Pancreas (tissue), 10 donors: ENCODE measurements around the gene GHRHR. TPM values are rescaled to one million over a fixed set of nuclear protein-coding genes. Genes with fewer than 3 reads are reported as not detected.

Experiments used
- ATAC-seq, 4 donors: fragments of 200-7000 bp; cut with Tn5 transposase; one replicate each; pipeline versions ENCODE4 v1.8.0 to v1.9.1; 2020; ENCODE audit warnings: mild to moderate bottlenecking in 4 of 4, moderate library complexity in 4 of 4
- DNase-seq, 6 donors: peaks; one replicate each; pipeline ENCODE4 v3.0.0-alpha.2; 2020
- FAIRE-seq: peaks from 2 replicates; lab custom pipeline; 2012; peaks lifted over from hg19 to GRCh38; lab: Jason Lieb, UNC
- H3K27ac ChIP-seq, 4 donors: fragments of 200-600 bp; sonication (generic); 1 replicate in 3 of 4; 2 replicates in 1 of 4; pipeline versions ENCODE4 v1.5.0 to v1.8.0; 2020
- H3K27me3 ChIP-seq, 4 donors: fragments of 200-600 bp; one replicate each; pipeline ENCODE4 v1.8.0; 2021
- H3K36me3 ChIP-seq, 3 donors: fragments of 200-600 bp; sonication (generic) in 1 of 3; one replicate each; pipeline versions ENCODE4 v1.5.0 to v1.8.0; 2020 to 2021
- H3K4me1 ChIP-seq, 3 donors: fragments of 200-600 bp; one replicate each; pipeline ENCODE4 v1.8.0; 2021
- H3K4me3 ChIP-seq, 4 donors: fragments of 200-600 bp; sonication (generic) in 2 of 4; one replicate each; pipeline versions ENCODE4 v1.5.0 to v1.8.0; 2020 to 2021
- H3K9me3 ChIP-seq, 4 donors: fragments of 200-600 bp; one replicate each; pipeline ENCODE4 v1.8.0; 2021
- WGBS, 2 donors: extraction: QIAGEN DNeasy Blood & Tissue Kit; methylation state at CpG; one replicate each; pipeline ENCODE4 v1.1.7; 2013; 5-methylcytosine and 5-hydroxymethylcytosine counted together
- intact Hi-C, 3 donors: fragments of 100-400 bp; cut with DNase I; formaldehyde crosslinking; loops; one replicate each; pipeline versions ENCODE4 v1.11.1 to v1.14.2; 2022
- polyA plus RNA-seq, 2 donors: library from polyadenylated mRNA; stranded (reverse); fragments of 200-250 nt; gene quantifications; one replicate each; pipeline ENCODE4 v1.2.3, GENCODE V29; 2013
- total RNA-seq, 6 donors: library from RNA; stranded (reverse); fragmentation: NEBNext Ultra II Directional in 4 of 6; extraction: Animal tissue kit (Norgen Biotek cat#: 25700) in 4 of 6; gene quantifications; one replicate each; pipeline versions ENCODE4 v1.2.1 to v1.2.4, GENCODE V29; 2021 to 2023
- TF ChIP-seq, protein P1 (sequence below), 4 donors: fragments of 200-600 bp; sonication (generic) in 3 of 4; IDR thresholded peaks; one replicate each; pipeline versions ENCODE4 v1.5.0 to v1.8.0; 2021; ENCODE audit warnings: antibody characterized with exemption in 4 of 4
- donor health status: healthy with polysubstance abuse.
- donor health status: DM: no; HTN: no; CAD: no; lungs with moderate emphysema.
- donor health status: DM: no; HTN: no; CAD: no.
- donor health status: control.
- donor health status: control.
- donor health status: Bipolar disorder and iron deficiency.
- donor health status: DM: yes; HTN: yes; CAD: no.
- donor health status: DM: no; HTN: no; CAD: no.
- donor health status: DM: no; HTN: no; CAD: no.
- donor health status: DM: yes; HTN: yes; CAD: no.

GHRHR gene
- total and polyA plus RNA-seq, 8 donors = 0.34 to 0.55 (median 0.47) TPM; not detected in 5

DNA sequence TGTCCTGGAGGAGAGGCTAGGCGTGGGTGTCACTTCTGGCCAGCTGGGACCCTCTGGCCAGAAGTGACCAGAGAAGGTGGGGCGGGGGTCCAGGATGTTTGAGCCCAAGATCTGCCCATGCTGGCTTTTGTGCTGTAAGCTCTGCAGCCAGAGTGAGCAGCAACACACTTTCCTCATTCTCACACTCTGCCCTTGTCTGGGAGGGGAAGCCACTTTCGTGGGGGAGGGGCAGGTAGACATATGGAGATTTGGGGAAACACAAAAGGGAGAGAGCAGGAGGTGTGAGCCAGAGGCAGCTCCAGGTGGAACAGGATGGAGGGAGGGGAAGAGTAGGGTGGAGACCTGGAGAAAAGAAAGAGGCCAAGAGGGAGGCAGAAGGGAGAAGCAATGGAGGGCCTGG is 56.9 kb downstream of the GHRHR start:
- Histone ChIP-seq H3K27ac (no peak overlapping the region), H3K27me3 (no peaks in the 10 kb centered on the region), H3K9me3 (no peaks in the 10 kb centered on the region), H3K4me3 (no peak overlapping the region), H3K36me3 (no peaks in the 10 kb centered on the region), H3K4me1 (no peaks in the 10 kb centered on the region)
- FAIRE-seq (no peak), ATAC-seq (no peak), DNase-seq (no peak)
- intact Hi-C loops = no loop called here
- WGBS, 2 donors = 60 to 64% methylated on average over 3 of the region's 3 CpGs
- TF ChIP-seq, protein P1, sequence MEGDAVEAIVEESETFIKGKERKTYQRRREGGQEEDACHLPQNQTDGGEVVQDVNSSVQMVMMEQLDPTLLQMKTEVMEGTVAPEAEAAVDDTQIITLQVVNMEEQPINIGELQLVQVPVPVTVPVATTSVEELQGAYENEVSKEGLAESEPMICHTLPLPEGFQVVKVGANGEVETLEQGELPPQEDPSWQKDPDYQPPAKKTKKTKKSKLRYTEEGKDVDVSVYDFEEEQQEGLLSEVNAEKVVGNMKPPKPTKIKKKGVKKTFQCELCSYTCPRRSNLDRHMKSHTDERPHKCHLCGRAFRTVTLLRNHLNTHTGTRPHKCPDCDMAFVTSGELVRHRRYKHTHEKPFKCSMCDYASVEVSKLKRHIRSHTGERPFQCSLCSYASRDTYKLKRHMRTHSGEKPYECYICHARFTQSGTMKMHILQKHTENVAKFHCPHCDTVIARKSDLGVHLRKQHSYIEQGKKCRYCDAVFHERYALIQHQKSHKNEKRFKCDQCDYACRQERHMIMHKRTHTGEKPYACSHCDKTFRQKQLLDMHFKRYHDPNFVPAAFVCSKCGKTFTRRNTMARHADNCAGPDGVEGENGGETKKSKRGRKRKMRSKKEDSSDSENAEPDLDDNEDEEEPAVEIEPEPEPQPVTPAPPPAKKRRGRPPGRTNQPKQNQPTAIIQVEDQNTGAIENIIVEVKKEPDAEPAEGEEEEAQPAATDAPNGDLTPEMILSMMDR (IDR thresholded peaks at IDR 0.05) = no peak

DNA sequence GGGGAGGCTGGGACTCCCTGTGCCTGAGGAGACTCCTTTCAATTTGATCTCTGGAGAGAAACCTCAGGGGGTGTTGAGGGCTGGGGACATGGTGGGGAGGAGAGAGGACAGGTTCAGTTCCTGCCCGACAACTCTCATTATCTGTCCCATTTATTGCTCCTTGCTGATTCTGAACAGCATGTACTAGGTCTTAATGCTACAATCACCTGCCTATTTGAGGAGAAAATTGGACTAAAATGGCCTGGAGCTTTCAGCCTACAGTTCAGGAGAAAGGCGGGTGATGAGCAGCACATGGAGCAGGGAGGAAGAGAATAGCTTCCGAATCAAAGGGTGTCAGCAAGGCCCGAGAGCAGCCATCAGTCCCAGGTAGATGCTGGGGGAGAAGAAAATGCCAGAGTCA is 58.4 kb downstream of the GHRHR start:
- FAIRE-seq (no peak), ATAC-seq (no peak), DNase-seq (no peak)
- Histone ChIP-seq H3K4me3 (no peak overlapping the region), H3K27ac (no peak overlapping the region), H3K27me3 (no peaks in the 10 kb centered on the region), H3K36me3 (no peaks in the 10 kb centered on the region), H3K4me1 (no peaks in the 10 kb centered on the region), H3K9me3 (no peaks in the 10 kb centered on the region)
- TF ChIP-seq, protein P1 (IDR thresholded peaks at IDR 0.05) = no peak
- WGBS, 2 donors = 63 to 66% methylated on average over 4 of the region's 4 CpGs
- intact Hi-C loops = no loop called here

DNA sequence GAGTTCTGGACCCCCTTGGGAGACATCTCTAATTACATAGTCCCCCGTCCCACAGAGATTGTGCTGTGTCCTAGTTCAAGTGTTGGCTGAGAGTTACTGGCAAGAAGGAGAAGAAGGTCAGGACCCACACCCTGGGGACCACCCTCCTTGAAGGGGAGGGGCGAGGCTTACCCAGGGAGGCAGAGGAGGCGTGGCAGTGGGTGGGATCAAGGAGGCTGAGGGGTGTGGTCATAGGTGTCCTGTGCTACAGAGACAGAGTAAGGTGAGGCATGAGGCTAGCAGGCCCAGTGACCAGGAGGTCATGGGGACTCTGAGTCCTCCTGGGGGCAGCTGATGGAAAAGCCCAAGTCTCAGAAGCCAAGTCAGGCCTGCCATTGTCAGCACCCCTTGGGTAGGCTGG is 59.0 kb downstream of the GHRHR start:
- ATAC-seq (no peak), DNase-seq (no peak), FAIRE-seq (no peak)
- TF ChIP-seq, protein P1 (IDR thresholded peaks at IDR 0.05) = no peak
- Histone ChIP-seq H3K36me3 (no peaks in the 10 kb centered on the region), H3K4me1 (no peaks in the 10 kb centered on the region), H3K27me3 (no peaks in the 10 kb centered on the region), H3K4me3 (no peak overlapping the region), H3K27ac (no peak overlapping the region), H3K9me3 (no peaks in the 10 kb centered on the region)
- WGBS, 2 donors = 55 to 69% methylated on average over 3 of the region's 3 CpGs
- intact Hi-C loops = no loop called here

DNA sequence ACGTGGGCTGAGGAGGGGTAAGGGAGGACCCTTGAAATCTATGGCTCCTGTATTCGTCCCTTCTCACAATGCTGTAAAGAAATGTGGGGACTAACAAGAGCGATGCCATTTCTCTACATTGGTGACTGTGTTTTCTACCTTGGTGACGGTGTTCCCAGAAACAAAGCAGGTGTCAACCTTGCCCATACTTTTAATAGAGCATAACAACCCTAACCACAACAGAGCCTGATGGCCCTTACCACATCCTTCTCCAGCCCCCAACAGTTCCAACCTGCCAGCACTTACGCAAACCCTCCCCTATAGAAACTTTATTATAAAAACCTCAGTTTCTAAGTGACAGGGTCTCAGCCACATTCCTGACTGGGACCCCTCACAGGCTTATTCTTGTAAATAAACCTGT is 60.1 kb downstream of the GHRHR start:
- no peak for FAIRE-seq
- Histone ChIP-seq H3K4me3 (no peak overlapping the region), H3K4me1 (no peaks in the 10 kb centered on the region), H3K9me3 (no peaks in the 10 kb centered on the region), H3K27ac (no peak overlapping the region), H3K27me3 (no peaks in the 10 kb centered on the region), H3K36me3 (no peaks in the 10 kb centered on the region)
- DNase-seq = no peak
- TF ChIP-seq, protein P1 (IDR thresholded peaks at IDR 0.05) = no peak
- ATAC-seq = no peak
- intact Hi-C loops = no loop called here
- 80 to 84% methylated on average over 5 of the region's 5 CpGs for WGBS, 2 donors

GRCh38 chr7:31027161-31027965 is 63.6 kb downstream of the GHRHR start:
- Histone ChIP-seq H3K36me3 (no peaks in the 10 kb centered on the region), H3K4me1 (no peaks in the 10 kb centered on the region), H3K27ac (no peak overlapping the region), H3K4me3 (no peak overlapping the region), H3K27me3 (no peaks in the 10 kb centered on the region), H3K9me3 (no peaks in the 10 kb centered on the region)
- ATAC-seq (peak in 1 of 4 donors; percentile 31), FAIRE-seq (no peak), DNase-seq (no peak)
- 41 to 48% methylated on average over 20 of the region's 20 CpGs for WGBS, 2 donors
- TF ChIP-seq, protein P1 (IDR thresholded peaks at IDR 0.05) = no peak
- intact Hi-C loops = no loop called here
